Left ventricle myocardium inferior (tissue), 1 donor: ENCODE measurements around the gene MYO16. TPM values are rescaled to one million over a fixed set of nuclear protein-coding genes. Genes with fewer than 3 reads are reported as not detected.
A peak's percentile ranks its signal among the peaks of the same experiment; 100 is the strongest.

ENCODE experiments used
- DNase-seq: peaks from one replicate; pipeline ENCODE4 v3.0.0-alpha.2; 2020
- H3K27ac ChIP-seq: fragments of 200-600 bp; replicated peaks from 2 replicates; pipeline ENCODE4 v1.8.0; 2021
- H3K27me3 ChIP-seq: fragments of 200-600 bp; 2 replicates; pipeline ENCODE4 v1.8.0; 2021; ENCODE audit warnings: low read depth
- H3K36me3 ChIP-seq: fragments of 200-600 bp; 2 replicates; pipeline ENCODE4 v1.8.0; 2021
- H3K4me1 ChIP-seq: fragments of 200-600 bp; 2 replicates; pipeline ENCODE4 v1.8.0; 2021
- H3K4me3 ChIP-seq: fragments of 200-600 bp; 2 replicates; pipeline ENCODE4 v1.8.0; 2021; ENCODE audit warnings: mild to moderate bottlenecking, moderate library complexity
- H3K9me3 ChIP-seq: fragments of 200-600 bp; replicated peaks from 2 replicates; pipeline ENCODE4 v1.8.0; 2021
- intact Hi-C: fragments of 100-400 bp; cut with micrococcal nuclease; formaldehyde crosslinking; loops from one replicate; pipeline ENCODE4 v1.11.0; 2022
- total RNA-seq: library from RNA; stranded (reverse); fragmentation: NEBNext Ultra II Directional; extraction: Animal tissue kit (Norgen Biotek cat#: 25700); gene quantifications from one replicate; pipeline ENCODE4 v1.2.1, GENCODE V29; 2021
- TF ChIP-seq, protein P1 (sequence below): fragments of 200-600 bp; IDR thresholded peaks from 2 replicates; pipeline ENCODE4 v1.8.0; 2021; ENCODE audit warnings: antibody characterized with exemption, mild to moderate bottlenecking, borderline replicate concordance
- donor health status: DM: no; HTN: yes; CAD: no; lungs with severe emphysema.

MYO16 gene
- total RNA-seq, 1 donor from 2014 or later: 1.7 TPM

DNA sequence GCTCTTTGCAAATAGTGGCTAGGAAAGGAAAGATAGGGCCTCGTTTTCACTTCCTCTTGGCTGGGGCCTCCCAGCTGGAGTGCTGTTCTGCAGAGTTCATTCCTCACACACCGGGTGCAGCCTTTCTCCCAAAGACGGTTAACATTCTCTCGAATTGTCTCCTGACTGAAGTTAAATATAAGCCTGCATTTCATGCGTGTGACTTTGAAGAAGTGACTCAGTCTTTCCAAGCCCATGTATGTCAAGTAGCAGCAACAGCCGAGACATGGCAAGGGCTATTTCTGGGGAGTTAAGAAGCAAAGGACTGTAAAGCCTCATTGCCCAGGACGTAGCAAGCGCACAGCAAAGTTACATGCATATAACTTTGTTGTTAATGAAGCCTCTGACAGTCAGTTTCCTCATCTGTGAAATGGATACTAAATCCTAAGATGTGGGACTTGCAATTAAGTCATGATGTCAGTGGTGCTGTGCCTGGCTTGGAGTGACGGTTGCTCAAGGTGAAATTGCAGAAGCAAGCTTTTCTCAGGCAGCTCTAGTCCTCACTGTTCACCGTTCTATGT, 502.4 kb downstream of the MYO16 start:
- Histone ChIP-seq H3K4me1 (peaks cover 5% of the 10 kb centered on the region), H3K27me3 (no peaks in the 10 kb centered on the region), H3K27ac (no peak overlapping the region), H3K36me3 (no peaks in the 10 kb centered on the region), H3K4me3 (no peak overlapping the region), H3K9me3 (no peaks in the 10 kb centered on the region)
- TF ChIP-seq, protein P1, sequence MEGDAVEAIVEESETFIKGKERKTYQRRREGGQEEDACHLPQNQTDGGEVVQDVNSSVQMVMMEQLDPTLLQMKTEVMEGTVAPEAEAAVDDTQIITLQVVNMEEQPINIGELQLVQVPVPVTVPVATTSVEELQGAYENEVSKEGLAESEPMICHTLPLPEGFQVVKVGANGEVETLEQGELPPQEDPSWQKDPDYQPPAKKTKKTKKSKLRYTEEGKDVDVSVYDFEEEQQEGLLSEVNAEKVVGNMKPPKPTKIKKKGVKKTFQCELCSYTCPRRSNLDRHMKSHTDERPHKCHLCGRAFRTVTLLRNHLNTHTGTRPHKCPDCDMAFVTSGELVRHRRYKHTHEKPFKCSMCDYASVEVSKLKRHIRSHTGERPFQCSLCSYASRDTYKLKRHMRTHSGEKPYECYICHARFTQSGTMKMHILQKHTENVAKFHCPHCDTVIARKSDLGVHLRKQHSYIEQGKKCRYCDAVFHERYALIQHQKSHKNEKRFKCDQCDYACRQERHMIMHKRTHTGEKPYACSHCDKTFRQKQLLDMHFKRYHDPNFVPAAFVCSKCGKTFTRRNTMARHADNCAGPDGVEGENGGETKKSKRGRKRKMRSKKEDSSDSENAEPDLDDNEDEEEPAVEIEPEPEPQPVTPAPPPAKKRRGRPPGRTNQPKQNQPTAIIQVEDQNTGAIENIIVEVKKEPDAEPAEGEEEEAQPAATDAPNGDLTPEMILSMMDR: no peak
- intact Hi-C loops: no loop called here
- DNase-seq: no peak

DNA sequence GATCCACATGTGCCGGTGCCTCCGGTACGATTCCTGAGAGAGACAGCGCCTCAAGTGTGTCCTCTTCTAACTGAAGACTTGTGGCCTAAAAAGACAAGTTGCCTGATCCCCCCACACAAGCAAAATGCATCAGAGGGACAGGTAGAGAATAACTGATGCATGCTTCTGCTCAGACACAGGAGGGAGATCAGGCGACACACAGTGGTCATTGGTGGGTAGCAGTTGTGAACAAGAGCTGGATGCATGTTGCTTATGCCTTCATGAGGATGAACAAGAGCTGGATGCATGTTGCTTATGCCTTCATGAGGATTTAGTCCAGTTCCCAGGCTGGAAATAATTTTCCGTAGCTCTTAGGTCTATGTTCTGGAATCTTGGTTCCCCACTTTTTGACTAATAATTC, 505.6 kb downstream of the MYO16 start:
- intact Hi-C loops: no loop called here
- H3K4me3 ChIP-seq: no peak overlapping the region
- H3K27me3 ChIP-seq: peaks cover 11% of the 10 kb centered on the region
- no peaks in the 10 kb centered on the region for H3K9me3 ChIP-seq
- no peak for DNase-seq
- TF ChIP-seq, protein P1: no peak
- peaks cover 5% of the 10 kb centered on the region for H3K4me1 ChIP-seq
- no peak overlapping the region for H3K27ac ChIP-seq
- no peaks in the 10 kb centered on the region for H3K36me3 ChIP-seq

GRCh38 chr13:109136873-109137272, 507.5 kb downstream of the MYO16 start:
- DNase-seq: no peak
- peaks cover 29% of the 10 kb centered on the region for H3K27me3 ChIP-seq
- no peak overlapping the region for H3K4me3 ChIP-seq
- no peaks in the 10 kb centered on the region for H3K36me3 ChIP-seq
- H3K27ac ChIP-seq: no peak overlapping the region
- H3K9me3 ChIP-seq: no peaks in the 10 kb centered on the region
- intact Hi-C loops: no loop called here
- TF ChIP-seq, protein P1: no peak
- H3K4me1 ChIP-seq: peaks cover 7% of the 10 kb centered on the region

DNA sequence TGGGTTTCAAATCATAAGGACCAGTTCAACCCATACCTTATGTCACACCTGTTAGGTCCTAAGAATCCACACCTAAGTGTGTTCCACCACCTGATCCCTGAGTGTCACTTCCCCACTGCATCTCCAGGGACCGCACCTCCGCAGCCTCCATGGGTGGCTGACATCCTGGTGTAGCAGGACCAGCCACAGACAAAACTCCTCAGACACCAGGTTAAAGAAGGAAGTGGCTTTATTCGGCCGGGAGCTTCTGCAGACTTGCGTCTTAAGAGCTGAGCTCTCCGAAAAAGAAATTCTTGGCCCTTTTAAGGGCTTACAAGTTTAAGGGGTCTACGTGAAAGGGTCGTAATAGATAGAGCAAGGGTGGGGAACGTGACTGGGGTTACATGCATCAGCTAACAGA, 509.9 kb downstream of the MYO16 start:
- intact Hi-C loops: no loop called here
- Histone ChIP-seq H3K4me3 (no peak overlapping the region), H3K9me3 (no peaks in the 10 kb centered on the region), H3K27ac (no peak overlapping the region), H3K4me1 (peaks cover 5% of the 10 kb centered on the region), H3K36me3 (no peaks in the 10 kb centered on the region), H3K27me3 (peaks cover 43% of the 10 kb centered on the region)
- no peak for DNase-seq
- TF ChIP-seq, protein P1: no peak

- intact Hi-C loops: loop anchor here (10.0 kb wide), 1 partner anchor 995 kb away; no protein-coding TSS in a partner anchor
- Histone ChIP-seq H3K36me3 (no peaks in the 10 kb centered on the region), H3K27me3 (peaks cover 44% of the 10 kb centered on the region), H3K9me3 (no peaks in the 10 kb centered on the region), H3K4me3 (peak overlapping the region; percentile 62), H3K4me1 (peaks cover 5% of the 10 kb centered on the region), H3K27ac (no peak overlapping the region)
- DNase-seq: no peak
- TF ChIP-seq, protein P1: no peak
Observed at GRCh38 chr13:109140054-109140453, 510.6 kb downstream of the MYO16 start.
